ENCODE data around the gene TMEM185A. TPM values are rescaled to one million over a fixed set of nuclear protein-coding genes. Genes with fewer than 3 reads are reported as not detected.
"Not testable (repeated sequence)": the region's sequence is repeated elsewhere in the genome, so short reads cannot be mapped to it uniquely, and the experiment has no call there.

The TMEM185A gene
- total RNA-seq, 1 donor from 2014 or later, result 42.2 TPM

- H3K36me3 ChIP-seq; H3K9me3 ChIP-seq (replicated peaks); intact Hi-C loops (cut with micrococcal nuclease); H3K4me3 ChIP-seq; H3K27me3 ChIP-seq (ENCODE audit: low read depth); H3K27ac ChIP-seq (replicated peaks); H3K4me1 ChIP-seq; DNase-seq: not testable (repeated sequence)
Measured at GRCh38 chrX:149585631-149586030, 46.0 kb downstream of the TMEM185A start.

DNA sequence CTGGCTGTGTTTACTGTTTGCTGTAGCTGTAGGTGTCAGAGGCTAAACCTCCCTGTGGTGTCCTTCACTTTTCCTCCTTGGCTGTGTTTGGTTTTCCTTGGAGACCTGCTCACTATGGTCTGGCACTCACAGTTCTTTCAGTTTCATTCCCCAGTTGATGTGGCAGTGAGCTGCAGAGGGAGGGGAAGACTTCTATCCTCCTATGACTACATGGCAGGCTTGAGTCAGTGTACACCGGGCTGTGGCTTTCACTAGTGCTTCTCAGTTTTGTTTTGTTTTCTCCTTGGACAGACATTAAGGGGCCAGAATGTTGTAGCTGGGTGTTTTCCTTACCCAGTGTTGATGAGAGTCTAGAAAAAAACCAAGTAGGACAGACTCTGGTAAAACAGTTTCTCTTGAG lies 58.1 kb downstream of the TMEM185A start:
- intact Hi-C loops (cut with micrococcal nuclease); H3K36me3 ChIP-seq; DNase-seq; H3K27ac ChIP-seq (replicated peaks); H3K27me3 ChIP-seq (ENCODE audit: low read depth); H3K4me3 ChIP-seq; H3K4me1 ChIP-seq; H3K9me3 ChIP-seq (replicated peaks): not testable (repeated sequence)

GRCh38 chrX:149572743-149573142 lies 58.8 kb downstream of the TMEM185A start:
- no peak for TF ChIP-seq CTCF (IDR thresholded peaks at IDR 0.05; ENCODE audit: borderline replicate concordance)
- Histone ChIP-seq H3K4me1 (no peaks in the 10 kb centered on the region), H3K36me3 (no peaks in the 10 kb centered on the region), H3K27ac (replicated peaks) (no peak overlapping the region), H3K4me3 (no peak overlapping the region), H3K27me3 (ENCODE audit: low read depth) (no peaks in the 10 kb centered on the region), H3K9me3 (replicated peaks) (no peaks in the 10 kb centered on the region)
- DNase-seq, result no peak
- intact Hi-C loops (cut with micrococcal nuclease), result no loop called here

DNA sequence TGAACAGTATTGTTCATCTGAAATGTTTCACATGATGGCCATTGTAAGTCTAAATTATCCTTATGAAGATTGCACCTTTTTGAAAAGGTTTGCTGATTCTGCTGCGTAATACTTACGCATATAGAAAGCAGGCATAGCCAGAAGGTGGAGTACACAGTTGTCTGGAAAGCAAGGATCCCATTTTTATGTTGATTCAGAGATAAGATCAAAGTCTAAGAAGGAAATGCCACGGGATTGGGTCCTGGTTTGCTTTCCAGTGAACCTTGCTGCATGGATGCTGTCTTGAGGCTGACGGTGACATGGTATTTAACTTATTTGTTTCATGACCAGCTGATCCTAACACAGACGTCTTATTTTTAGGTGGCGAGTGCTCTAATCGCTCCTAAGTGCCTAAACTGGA lies 59.8 kb downstream of the TMEM185A start:
- DNase-seq, result no peak
- Histone ChIP-seq H3K9me3 (replicated peaks) (no peaks in the 10 kb centered on the region), H3K36me3 (no peaks in the 10 kb centered on the region), H3K4me3 (no peak overlapping the region), H3K4me1 (no peaks in the 10 kb centered on the region), H3K27ac (replicated peaks) (no peak overlapping the region), H3K27me3 (ENCODE audit: low read depth) (no peaks in the 10 kb centered on the region)
- intact Hi-C loops (cut with micrococcal nuclease), result no loop called here
- TF ChIP-seq CTCF (IDR thresholded peaks at IDR 0.05; ENCODE audit: borderline replicate concordance), result no peak

- intact Hi-C loops (cut with micrococcal nuclease), result no loop called here
Measured at GRCh38 chrX:149570668-149571067, 60.9 kb downstream of the TMEM185A start.

DNA sequence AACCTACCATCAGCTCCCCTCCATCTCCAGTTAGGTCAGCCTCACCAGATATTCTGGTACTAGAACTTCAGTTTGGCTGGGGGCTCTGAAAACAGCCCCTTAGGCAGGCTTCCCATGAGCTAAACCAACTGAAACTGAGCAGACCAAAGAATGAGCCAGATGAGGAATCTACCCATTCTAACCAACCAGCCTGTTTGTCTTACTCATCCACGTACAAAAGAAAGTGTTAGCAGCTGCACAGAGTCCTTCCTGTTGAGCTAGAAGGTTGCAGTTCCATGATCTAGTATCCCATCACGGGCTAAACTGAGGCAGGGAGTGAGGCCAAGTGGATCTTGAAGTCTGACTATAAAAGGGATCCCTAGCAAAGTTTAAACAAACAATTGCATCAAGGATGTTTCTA lies 61.8 kb downstream of the TMEM185A start:
- TF ChIP-seq CTCF (IDR thresholded peaks at IDR 0.05; ENCODE audit: borderline replicate concordance), result no peak
- H3K27ac ChIP-seq (replicated peaks), result no peak overlapping the region

More at GRCh38 chrX:149570668-149571067, 60.9 kb downstream of the TMEM185A start:
- no peaks in the 10 kb centered on the region for H3K36me3 ChIP-seq
- H3K27ac ChIP-seq (replicated peaks), result no peak overlapping the region
- no peaks in the 10 kb centered on the region for H3K4me1 ChIP-seq
- H3K4me3 ChIP-seq, result no peak overlapping the region
- no peak for TF ChIP-seq CTCF (IDR thresholded peaks at IDR 0.05; ENCODE audit: borderline replicate concordance)
- DNase-seq, result no peak
- no peaks in the 10 kb centered on the region for H3K27me3 ChIP-seq (ENCODE audit: low read depth)
- H3K9me3 ChIP-seq (replicated peaks), result no peaks in the 10 kb centered on the region

More for the DNA sequence above, 61.8 kb downstream of the TMEM185A start:
- Histone ChIP-seq H3K4me1 (no peaks in the 10 kb centered on the region), H3K36me3 (no peaks in the 10 kb centered on the region), H3K9me3 (replicated peaks) (no peaks in the 10 kb centered on the region), H3K4me3 (no peak overlapping the region), H3K27me3 (ENCODE audit: low read depth) (no peaks in the 10 kb centered on the region)
- intact Hi-C loops (cut with micrococcal nuclease), result no loop called here
- no peak for DNase-seq

Data from left ventricle myocardium inferior (tissue), 1 donor.